ENCODE results near the gene TCTN1.
"Not testable (repeated sequence)": the region's sequence is repeated elsewhere in the genome, so short reads cannot be mapped to it uniquely, and the experiment has no call there.

TCTN1 gene

DNA sequence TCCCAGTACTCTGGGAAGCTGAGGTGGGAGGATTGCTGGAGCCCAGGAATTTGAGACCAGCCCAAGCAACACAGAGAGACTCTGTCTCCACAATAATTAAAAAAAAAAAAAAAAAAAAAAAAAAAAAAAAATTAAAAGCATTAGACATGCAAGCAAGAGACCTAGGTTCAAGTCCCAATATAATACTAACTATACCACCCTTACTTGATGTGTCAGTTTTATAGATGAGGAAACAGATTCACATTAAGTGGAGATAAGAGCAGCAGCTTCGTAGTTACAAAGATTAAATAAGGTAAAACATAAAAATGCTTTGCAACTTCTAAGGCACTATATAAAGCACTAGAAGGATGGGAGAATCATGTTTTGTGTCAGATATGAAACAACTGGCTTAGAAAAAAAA lies 39.9 kb upstream of the TCTN1 start:
- DNase-seq (no peak), ATAC-seq (ENCODE audit: insufficient read depth, low read depth) (no peak)
- Histone ChIP-seq H2AFZ (ENCODE audit: low read depth, low read length) (no peak overlapping the region), H3K9ac (ENCODE audit: low read depth, low read length) (no peak overlapping the region), H3K4me3 (ENCODE audit: low read depth in 1 of 2, low read length in 2 of 2) (no peak overlapping the region), H3K4me2 (ENCODE audit: insufficient read depth, low read length) (no peak overlapping the region), H3K36me3 (ENCODE audit: insufficient read depth, low read length) (peaks cover 6% of the 10 kb centered on the region), H3K27me3 (ENCODE audit: insufficient read depth, low read length, poor library complexity) (no peaks in the 10 kb centered on the region), H3K4me1 (ENCODE audit: insufficient read depth, low read length) (peaks cover 11% of the 10 kb centered on the region), H3K79me2 (ENCODE audit: insufficient read depth, low read length) (peaks cover 90% of the 10 kb centered on the region), H3K27ac (ENCODE audit: low read length) (no peak overlapping the region), H3K9me3 (ENCODE audit: insufficient read depth, low read length, severe bottlenecking) (peaks cover 18% of the 10 kb centered on the region), H4K20me1 (ENCODE audit: insufficient read depth, low read length) (peaks cover 23% of the 10 kb centered on the region)
- TF ChIP-seq EZH2 (IDR thresholded peaks at IDR 0.05; ENCODE audit: borderline replicate concordance, low read depth, low read length, severe bottlenecking) (no peak), CTCF (IDR thresholded peaks at IDR 0.05; ENCODE audit: borderline replicate concordance, extremely low read depth, low read length, poor library complexity, severe bottlenecking) (no peak)

DNA sequence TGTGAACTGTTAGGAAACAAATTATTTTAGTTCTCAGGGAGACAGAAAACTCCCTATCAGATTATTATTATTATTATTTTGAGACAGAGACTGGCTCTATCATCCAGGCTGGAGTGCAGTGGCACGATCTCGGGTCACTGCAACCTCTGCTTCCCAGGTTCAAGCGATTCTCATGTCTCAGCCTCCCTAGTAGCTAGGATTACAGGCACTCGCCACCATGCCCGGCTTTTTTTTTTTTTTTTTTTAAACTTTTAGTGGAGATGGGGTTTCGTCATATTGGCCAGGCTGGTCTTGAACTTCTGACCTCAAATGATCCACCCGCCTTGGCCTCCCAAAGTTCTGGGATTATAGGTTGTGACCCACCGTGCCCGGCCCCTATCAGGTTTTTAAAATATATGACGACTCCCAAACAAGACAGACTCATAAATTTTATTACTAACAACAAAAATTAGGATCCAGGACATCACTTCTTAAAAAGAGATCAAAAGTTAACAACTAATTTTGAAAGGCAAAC lies 39.2 kb upstream of the TCTN1 start:
- not testable (repeated sequence) for H3K27ac ChIP-seq (ENCODE audit: low read length); H3K4me2 ChIP-seq (ENCODE audit: insufficient read depth, low read length); H3K36me3 ChIP-seq (ENCODE audit: insufficient read depth, low read length); H3K9ac ChIP-seq (ENCODE audit: low read depth, low read length); H2AFZ ChIP-seq (ENCODE audit: low read depth, low read length); DNase-seq; ATAC-seq (ENCODE audit: insufficient read depth, low read depth); H3K27me3 ChIP-seq (ENCODE audit: insufficient read depth, low read length, poor library complexity); H3K4me3 ChIP-seq (ENCODE audit: low read depth in 1 of 2, low read length in 2 of 2)
- Histone ChIP-seq H3K9me3 (ENCODE audit: insufficient read depth, low read length, severe bottlenecking) (peaks cover 18% of the 10 kb centered on the region), H4K20me1 (ENCODE audit: insufficient read depth, low read length) (peaks cover 29% of the 10 kb centered on the region), H3K79me2 (ENCODE audit: insufficient read depth, low read length) (peaks cover 90% of the 10 kb centered on the region), H3K4me1 (ENCODE audit: insufficient read depth, low read length) (peaks cover 16% of the 10 kb centered on the region)

DNA sequence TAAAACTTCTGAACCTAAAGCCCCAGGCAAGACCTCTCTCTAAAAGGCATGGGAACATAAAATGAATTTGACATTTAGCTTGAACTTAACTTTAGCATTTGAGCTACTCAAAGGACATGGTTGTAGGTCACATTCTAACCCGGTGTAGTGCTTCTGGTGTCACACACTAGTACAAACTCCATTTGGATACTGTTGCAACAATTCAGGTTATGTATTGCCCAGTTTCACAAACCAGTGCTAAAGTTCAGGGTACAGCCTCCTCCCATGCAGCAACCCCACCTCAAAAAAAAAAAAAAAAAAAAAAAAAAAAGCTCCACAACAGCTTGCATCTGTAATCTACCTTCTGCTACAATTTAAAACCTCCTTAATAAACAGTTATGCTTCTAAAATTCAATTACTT lies 38.6 kb upstream of the TCTN1 start:
- TF ChIP-seq CTCF (IDR thresholded peaks at IDR 0.05; ENCODE audit: borderline replicate concordance, extremely low read depth, low read length, poor library complexity, severe bottlenecking), result no peak
- TF ChIP-seq EZH2 (IDR thresholded peaks at IDR 0.05; ENCODE audit: borderline replicate concordance, low read depth, low read length, severe bottlenecking), result no peak
- Histone ChIP-seq H3K4me1 (ENCODE audit: insufficient read depth, low read length) (peaks cover 16% of the 10 kb centered on the region), H3K9ac (ENCODE audit: low read depth, low read length) (no peak overlapping the region), H3K79me2 (ENCODE audit: insufficient read depth, low read length) (peaks cover 94% of the 10 kb centered on the region), H3K4me3 (ENCODE audit: low read depth in 1 of 2, low read length in 2 of 2) (no peak overlapping the region), H3K4me2 (ENCODE audit: insufficient read depth, low read length) (no peak overlapping the region; the same call in 1 of the 2 replicates), H3K9me3 (ENCODE audit: insufficient read depth, low read length, severe bottlenecking) (peaks cover 17% of the 10 kb centered on the region), H3K27me3 (ENCODE audit: insufficient read depth, low read length, poor library complexity) (no peaks in the 10 kb centered on the region), H3K27ac (ENCODE audit: low read length) (no peak overlapping the region), H3K36me3 (ENCODE audit: insufficient read depth, low read length) (peaks cover 6% of the 10 kb centered on the region), H4K20me1 (ENCODE audit: insufficient read depth, low read length) (peaks cover 29% of the 10 kb centered on the region), H2AFZ (ENCODE audit: low read depth, low read length) (no peak overlapping the region)
- ATAC-seq (ENCODE audit: insufficient read depth, low read depth) (no peak), DNase-seq (no peak)

- Histone ChIP-seq H3K79me2 (ENCODE audit: insufficient read depth, low read length) (peaks cover 100% of the 10 kb centered on the region), H3K27me3 (ENCODE audit: insufficient read depth, low read length, poor library complexity) (no peaks in the 10 kb centered on the region), H3K4me3 (ENCODE audit: low read depth in 1 of 2, low read length in 2 of 2) (no peak overlapping the region), H3K4me2 (ENCODE audit: insufficient read depth, low read length) (no peak overlapping the region), H2AFZ (ENCODE audit: low read depth, low read length) (no peak overlapping the region), H3K36me3 (ENCODE audit: insufficient read depth, low read length) (peaks cover 9% of the 10 kb centered on the region), H4K20me1 (ENCODE audit: insufficient read depth, low read length) (peaks cover 36% of the 10 kb centered on the region), H3K9me3 (ENCODE audit: insufficient read depth, low read length, severe bottlenecking) (peaks cover 14% of the 10 kb centered on the region), H3K27ac (ENCODE audit: low read length) (no peak overlapping the region), H3K9ac (ENCODE audit: low read depth, low read length) (no peak overlapping the region), H3K4me1 (ENCODE audit: insufficient read depth, low read length) (peaks cover 26% of the 10 kb centered on the region)
- DNase-seq (no peak), ATAC-seq (ENCODE audit: insufficient read depth, low read depth) (no peak)
- TF ChIP-seq EZH2 (IDR thresholded peaks at IDR 0.05; ENCODE audit: borderline replicate concordance, low read depth, low read length, severe bottlenecking), result no peak
- TF ChIP-seq CTCF (IDR thresholded peaks at IDR 0.05; ENCODE audit: borderline replicate concordance, extremely low read depth, low read length, poor library complexity, severe bottlenecking), result no peak
These were observed 37.4 kb upstream of the TCTN1 start for GRCh38 chr12:110576504-110576903.
